Endothelial cell of umbilical vein (primary cell): Measurements from ENCODE around the gene S100A16. TPM values are rescaled to one million over a fixed set of nuclear protein-coding genes. Genes with fewer than 3 reads are reported as not detected.

Source experiments
- BruUV-seq: library from RNA; stranded (reverse); fragments of 400-500 nt; replicated peaks from 2 replicates; lab custom pipeline; 2021; lab: Mats Ljungman, UMichigan
- CTCF ChIA-PET: fragments of 300-600, 350-600 bp; sonication (Branson Sonifier 250); formaldehyde crosslinking; loops from one replicate; lab custom pipeline; 2021; ENCODE audit warnings: antibody characterized with exemption, inconsistent platforms; lab: Charles Lee
- POLR2A ChIA-PET: fragments of 300-600, 350-600 bp; sonication (Branson Sonifier 250); formaldehyde crosslinking; loops from one replicate; lab custom pipeline; 2021; ENCODE audit warnings: antibody characterized with exemption, inconsistent platforms; lab: Charles Lee
- DNase-seq: peaks from one replicate; pipeline ENCODE4 v3.0.0-alpha.2; 2011; ENCODE audit warnings: low read depth, low spot score
- FAIRE-seq: peaks from 2 replicates; lab custom pipeline; 2011; peaks lifted over from hg19 to GRCh38; lab: Jason Lieb, UNC
- H2AFZ ChIP-seq: 2 replicates; pipeline ENCODE4 v1.6.0; 2012; ENCODE audit warnings: low read depth, low read length, control low read depth, inconsistent platforms
- H3K27ac ChIP-seq: 2 replicates; pipeline ENCODE4 v1.5.1; 2011; ENCODE audit warnings: low read depth, mild to moderate bottlenecking, control low read depth, low read length, moderate library complexity; ENCODE audit not compliant: insufficient read depth
- H3K27me3 ChIP-seq, 2 experiments: 2 replicates each; pipeline versions ENCODE4 v1.6.0 to v1.6.1; 2011; ENCODE audit warnings: low read length in 2 of 2, mixed read lengths in 1 of 2; ENCODE audit not compliant: control insufficient read depth in 2 of 2, insufficient read depth in 2 of 2
- H3K36me3 ChIP-seq, 2 experiments: 2 replicates in 1 of 2; 3 replicates in 1 of 2; pipeline ENCODE4 v1.5.1; 2011; ENCODE audit warnings: low read length in 2 of 2, mild to moderate bottlenecking in 1 of 2, moderate library complexity in 1 of 2; ENCODE audit not compliant: control insufficient read depth in 2 of 2, insufficient read depth in 2 of 2; ENCODE audit errors: extremely low read depth in 1 of 2
- H3K4me1 ChIP-seq: 3 replicates; pipeline ENCODE4 v1.5.1; 2011; ENCODE audit warnings: mild to moderate bottlenecking, low read length; ENCODE audit not compliant: control insufficient read depth, insufficient read depth; ENCODE audit errors: extremely low read depth
- H3K4me2 ChIP-seq: 2 replicates; pipeline ENCODE4 v1.6.1; 2011; ENCODE audit warnings: low read length, control low read depth, mixed read lengths; ENCODE audit not compliant: insufficient read depth
- H3K4me3 ChIP-seq, 3 experiments: fragments of 200-600 bp in 1 of 3; sonication (generic), shearing (Covaris generic) in 1 of 3; replicated peaks in 1 of 3; 2 replicates each; pipeline ENCODE4 v1.5.1; 2011 to 2016; ENCODE audit warnings: control low read depth in 3 of 3, low read length in 3 of 3, mild to moderate bottlenecking in 2 of 3, inconsistent platforms in 1 of 3, low read depth in 1 of 3, moderate library complexity in 1 of 3; ENCODE audit not compliant: insufficient read depth in 1 of 3
- H3K79me2 ChIP-seq: 2 replicates; pipeline ENCODE4 v1.6.0; 2012; ENCODE audit warnings: low read length, inconsistent platforms; ENCODE audit not compliant: control insufficient read depth, insufficient read depth
- H3K9ac ChIP-seq: replicated peaks from 2 replicates; pipeline ENCODE3; 2011; ENCODE audit warnings: low read length, control low read depth; ENCODE audit not compliant: insufficient read depth; ENCODE audit errors: extremely low read depth
- H3K9me1 ChIP-seq: replicated peaks from 3 replicates; pipeline ENCODE4 v1.6.0; 2011; ENCODE audit warnings: mild to moderate bottlenecking, low read length; ENCODE audit not compliant: control insufficient read depth, insufficient read depth; ENCODE audit errors: extremely low read depth
- H3K9me3 ChIP-seq: replicated peaks from 2 replicates; pipeline ENCODE4 v1.5.1; 2012; ENCODE audit warnings: low read length, inconsistent platforms; ENCODE audit not compliant: control insufficient read depth, insufficient read depth
- H4K20me1 ChIP-seq: replicated peaks from 2 replicates; pipeline ENCODE3; 2011; ENCODE audit warnings: mild to moderate bottlenecking, low read length; ENCODE audit not compliant: control insufficient read depth, insufficient read depth; ENCODE audit errors: extremely low read depth
- FOS ChIP-seq: IDR thresholded peaks from 2 replicates; pipeline ENCODE4 v1.6.1; 2011; ENCODE audit warnings: mild to moderate bottlenecking, low read length, moderate library complexity, borderline replicate concordance; ENCODE audit not compliant: insufficient read depth
- GATA2 ChIP-seq: IDR thresholded peaks from 2 replicates; pipeline ENCODE4 v1.7.0; 2011; ENCODE audit warnings: low read depth, mild to moderate bottlenecking, moderate library complexity, mixed read lengths, low read length; ENCODE audit not compliant: insufficient read length, insufficient read depth
- JUN ChIP-seq: IDR thresholded peaks from 2 replicates; pipeline ENCODE4 v1.6.1; 2011; ENCODE audit warnings: borderline replicate concordance, low read depth; ENCODE audit not compliant: insufficient read length, insufficient read depth
- POLR2A ChIP-seq: IDR thresholded peaks from 2 replicates; pipeline ENCODE4 v1.6.1; 2012; ENCODE audit warnings: low read depth, mild to moderate bottlenecking, control low read depth, low read length
- POLR2AphosphoS5 ChIP-seq: IDR thresholded peaks from 2 replicates; pipeline ENCODE4 v1.6.1; 2012; ENCODE audit warnings: low read depth, mild to moderate bottlenecking, control low read depth, low read length, moderate library complexity; ENCODE audit not compliant: insufficient read depth
- dilution Hi-C: fragments of 300-500 bp; cut with MboI; formaldehyde crosslinking; loops from one replicate; pipeline ENCODE4 v1.15.0; 2019; ENCODE audit warnings: low sequenced_read_pairs; ENCODE audit not compliant: extremely low pct_ligation_motif_present
- intact Hi-C: fragments of 100-400 bp; cut with micrococcal nuclease; formaldehyde crosslinking; loops from one replicate; pipeline ENCODE4 v1.10.0; 2022
- polyA plus RNA-seq, 4 experiments: library from polyadenylated mRNA; depleted of rRNA in 3 of 4; stranded (reverse) in 3 of 4; unstranded in 1 of 4; fragments of >200 nt; gene quantifications; 2 replicates each; pipeline versions ENCODE4 v1.2.1 to v1.2.3, GENCODE V29; 2011 to 2012; ENCODE audit warnings: missing spikeins in 1 of 4
- total RNA-seq: library from RNA; stranded (reverse); gene quantifications from 2 replicates; pipeline ENCODE4 v1.2.3, GENCODE V29; 2021

S100A16 gene
- total and polyA plus RNA-seq, 2 donors (not counting 3 experiments of a cell fraction or from before 2014, with no cell fraction given), result 701 to 1,770 TPM

- intact Hi-C loops (loop anchor here (1.0 to 2.0 kb wide), 2 partner anchors 11 to 26 kb away; no protein-coding TSS in a partner anchor), dilution Hi-C loops (no loop called here)
- BruUV-seq, result TSS peak; percentile 11
- Histone ChIP-seq H3K4me3 (no peak overlapping the region), H4K20me1 (no peaks in the 10 kb centered on the region), H3K9me1 (no peaks in the 10 kb centered on the region), H3K27me3 (no peaks in the 10 kb centered on the region), H3K9ac (no peak overlapping the region), H3K36me3 (no peaks in the 10 kb centered on the region), H2AFZ (no peak overlapping the region), H3K4me1 (peaks cover 14% of the 10 kb centered on the region), H3K4me2 (no peak overlapping the region), H3K9me3 (no peaks in the 10 kb centered on the region), H3K27ac (peak overlapping the region; percentile 54), H3K79me2 (no peaks in the 10 kb centered on the region)
- peak; percentile 78 for DNase-seq
- CTCF ChIA-PET, result interaction anchor here (0.9 to 2.9 kb wide), 9 partner anchors 11 to 88 kb away, joined by 3 to 19 read pairs (median 3); partner anchors contain the start of gene S100A13
- TF ChIP-seq FOS, result peak; percentile 10
- peak; percentile 68 for TF ChIP-seq POLR2AphosphoS5
- peak; percentile 46 for TF ChIP-seq JUN
- TF ChIP-seq POLR2A, result no peak
- no peak for TF ChIP-seq GATA2
- peak; percentile 85 for FAIRE-seq
- POLR2A ChIA-PET, result interaction anchor here (0.6 to 1.5 kb wide), 4 partner anchors 9 to 32 kb away, joined by 3 to 9 read pairs (median 3); partner anchors contain the start of gene S100A13
Measured at GRCh38 chr1:153598309-153599172, 14.4 kb downstream of the S100A16 start.

- Histone ChIP-seq H3K4me3 (no peak overlapping the region), H3K27me3 (no peaks in the 10 kb centered on the region), H3K9me3 (no peaks in the 10 kb centered on the region), H3K4me2 (no peak overlapping the region), H3K36me3 (no peaks in the 10 kb centered on the region), H4K20me1 (no peaks in the 10 kb centered on the region), H3K4me1 (peaks cover 14% of the 10 kb centered on the region), H3K9me1 (no peaks in the 10 kb centered on the region), H3K79me2 (no peaks in the 10 kb centered on the region), H2AFZ (no peak overlapping the region), H3K9ac (no peak overlapping the region), H3K27ac (no peak overlapping the region)
- ChIA-PET POLR2A (no interaction called here), CTCF (no interaction called here)
- dilution Hi-C loops, result no loop called here
- BruUV-seq, result no TSS peak
- TF ChIP-seq FOS (peak; percentile 67), GATA2 (peak; percentile 63), POLR2AphosphoS5 (no peak), JUN (peak; percentile 39)
- FAIRE-seq (no peak), DNase-seq (peak; percentile 28)
- intact Hi-C loops, result no loop called here
Measured at GRCh38 chr1:153597206-153597605, 15.7 kb downstream of the S100A16 start.
